ENCODE results near the gene TNNI3K.

DNA sequence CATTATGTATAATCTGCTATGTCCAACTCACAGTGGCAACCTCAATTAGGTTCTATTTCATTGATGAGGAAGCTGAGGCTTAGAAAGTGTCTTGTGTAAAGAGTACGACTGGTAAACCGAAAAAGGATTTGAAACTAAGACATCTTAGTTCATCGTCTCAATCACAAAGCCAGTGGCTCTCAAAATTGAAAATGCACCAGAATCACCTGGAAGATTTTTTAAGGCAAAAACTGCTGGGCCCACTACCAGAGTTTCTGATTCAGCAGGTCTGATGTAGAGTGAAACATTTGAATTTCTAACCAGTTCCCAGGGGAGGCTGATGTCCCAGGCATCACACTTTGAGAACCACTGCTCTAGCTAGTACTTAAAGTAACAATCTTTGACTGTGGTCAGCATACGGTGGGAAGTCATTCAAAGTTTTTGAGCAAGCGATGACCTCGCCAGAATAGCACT is 282.4 kb downstream of the TNNI3K start:
- TF ChIP-seq POLR2A (IDR thresholded peaks at IDR 0.05): no peak
- no peak for TF ChIP-seq CTCF (IDR thresholded peaks at IDR 0.05)
